Fibroblast of skin of back (primary cell): ENCODE results near the gene CHTOP.

ENCODE experiments used
- DNase-seq: peaks from one replicate; pipeline ENCODE4 v3.0.0-alpha.2; 2013

Gene CHTOP

DNA sequence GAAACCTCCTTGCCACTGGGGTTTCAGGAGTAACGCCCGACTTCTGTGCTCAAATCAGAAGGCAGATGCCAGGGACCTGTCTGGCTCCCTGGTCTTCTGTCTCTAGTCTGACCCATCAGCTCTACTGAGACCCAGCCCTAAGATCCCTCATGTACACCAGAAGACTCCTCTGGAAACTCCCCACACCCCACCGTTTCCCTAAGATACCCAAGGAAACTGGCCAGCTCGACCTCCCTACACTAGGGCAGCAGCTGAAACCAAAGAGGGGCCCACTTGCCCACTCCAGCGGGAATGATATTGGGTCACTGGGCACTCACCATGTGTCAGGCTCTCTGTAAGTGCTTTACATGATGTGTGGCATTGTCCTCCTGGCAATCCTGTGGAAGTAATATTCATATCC, 20.5 kb upstream of the CHTOP start:
- no peak for DNase-seq

DNA sequence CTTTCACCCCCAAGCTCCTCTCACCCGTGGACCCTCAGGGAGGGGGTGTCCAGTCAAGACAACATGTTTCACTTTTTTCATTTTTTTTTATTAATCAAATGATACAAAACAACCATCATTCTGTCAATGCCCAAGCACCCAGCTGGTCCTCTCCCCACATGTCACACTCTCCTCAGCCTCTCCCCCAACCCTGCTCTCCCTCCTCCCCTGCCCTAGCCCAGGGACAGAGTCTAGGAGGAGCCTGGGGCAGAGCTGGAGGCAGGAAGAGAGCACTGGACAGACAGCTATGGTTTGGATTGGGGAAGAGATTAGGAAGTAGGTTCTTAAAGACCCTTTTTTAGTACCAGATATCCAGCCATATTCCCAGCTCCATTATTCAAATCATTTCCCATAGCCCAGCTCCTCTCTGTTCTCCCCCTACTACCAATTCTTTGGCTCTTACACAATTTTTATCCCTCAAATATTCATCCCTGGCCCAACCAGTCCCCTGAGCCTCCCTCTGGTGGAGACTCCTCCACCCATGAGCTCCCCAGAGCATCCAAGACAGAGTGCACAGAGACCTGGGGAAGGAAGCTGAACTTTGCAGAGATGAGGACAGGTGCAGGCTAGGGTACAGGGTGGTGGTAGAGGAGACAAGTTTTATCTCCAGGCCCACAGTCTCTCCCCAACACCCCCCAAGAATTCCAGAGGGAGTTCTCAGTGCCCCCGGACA, 19.5 kb upstream of the CHTOP start:
- DNase-seq = no peak

DNA sequence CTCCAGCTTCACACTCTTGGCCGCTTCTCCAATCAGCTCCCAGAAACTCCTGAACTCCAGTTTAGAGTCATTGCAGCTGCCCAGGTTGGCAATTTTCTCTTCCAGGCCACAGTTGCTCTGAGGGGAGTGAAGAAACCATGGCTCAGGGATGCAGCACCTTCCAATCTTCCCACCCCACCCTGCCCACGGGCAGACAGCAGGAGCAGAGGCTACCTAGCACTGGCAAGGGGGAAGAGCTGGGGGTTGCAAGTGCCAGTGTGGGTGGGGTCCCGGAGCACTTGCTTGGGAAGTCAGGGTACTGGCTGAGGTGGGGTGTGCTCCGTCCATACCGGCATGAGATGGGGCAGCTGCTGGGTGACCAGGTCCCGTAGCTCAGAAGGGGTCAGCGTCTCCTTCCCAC, 19.0 kb upstream of the CHTOP start:
- no peak for DNase-seq

DNA sequence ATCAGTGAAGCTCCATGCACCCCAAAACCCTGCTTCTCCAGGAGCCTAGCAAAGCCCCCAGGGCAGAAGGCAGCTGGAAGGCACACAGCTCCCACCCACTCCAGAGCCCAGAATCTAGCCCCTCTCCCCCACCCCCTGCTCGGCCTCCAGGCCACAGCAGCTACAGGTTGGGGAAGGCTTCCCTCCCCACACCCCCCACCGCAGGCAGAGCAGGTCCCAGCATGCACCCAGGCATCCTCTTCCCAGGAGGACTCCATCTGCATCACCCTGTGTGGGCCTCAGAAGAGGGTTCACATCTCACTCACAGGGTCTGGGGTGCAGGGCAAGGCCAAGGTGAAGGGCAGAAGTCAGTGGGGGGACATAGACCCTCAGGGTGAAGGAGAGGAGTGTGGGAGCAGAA, 18.5 kb upstream of the CHTOP start:
- DNase-seq = no peak

DNA sequence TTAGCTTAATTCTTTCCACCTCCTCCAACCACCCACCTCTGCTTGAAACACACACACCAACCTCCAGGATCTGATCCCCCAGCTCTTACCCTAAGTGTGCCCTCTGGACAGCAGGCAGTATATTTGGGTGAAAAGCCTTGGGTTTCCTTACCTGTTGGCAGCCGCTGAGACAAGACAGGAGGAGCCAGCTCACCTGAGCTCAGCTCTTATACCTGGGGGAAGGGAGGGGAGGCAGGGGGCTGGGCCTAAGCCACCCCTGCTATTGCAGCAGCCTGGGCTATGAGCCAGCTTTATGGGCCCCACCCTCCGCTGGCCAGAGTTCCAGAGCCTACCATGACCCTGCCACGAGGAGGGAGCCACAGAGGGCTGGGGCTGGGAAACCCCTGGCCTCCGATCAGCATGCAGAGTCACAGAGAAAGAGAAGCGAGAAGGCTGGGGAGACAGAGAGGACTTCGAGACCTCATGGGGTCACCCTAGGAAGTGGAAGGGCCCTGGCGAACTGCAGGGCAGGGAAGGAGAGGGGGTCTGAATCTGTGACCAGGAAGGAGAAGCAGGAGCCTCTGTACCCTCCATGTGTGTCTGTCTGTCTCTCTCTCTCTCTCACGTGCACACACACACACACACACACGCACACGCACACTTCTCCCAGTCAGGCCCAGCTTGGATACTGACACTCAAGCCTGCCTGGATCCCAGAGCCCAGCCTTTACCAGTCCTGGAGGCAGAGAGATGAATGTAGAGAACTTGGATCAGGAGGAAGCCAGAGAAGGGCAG, 17.5 kb upstream of the CHTOP start, which contains the start of gene S100A14:
Gene S100A14 (minus strand): TSS at position 182 of the 773 bp plus-strand sequence. CDS start 467 bp downstream, outside the sequence.
- no peak for DNase-seq

DNA sequence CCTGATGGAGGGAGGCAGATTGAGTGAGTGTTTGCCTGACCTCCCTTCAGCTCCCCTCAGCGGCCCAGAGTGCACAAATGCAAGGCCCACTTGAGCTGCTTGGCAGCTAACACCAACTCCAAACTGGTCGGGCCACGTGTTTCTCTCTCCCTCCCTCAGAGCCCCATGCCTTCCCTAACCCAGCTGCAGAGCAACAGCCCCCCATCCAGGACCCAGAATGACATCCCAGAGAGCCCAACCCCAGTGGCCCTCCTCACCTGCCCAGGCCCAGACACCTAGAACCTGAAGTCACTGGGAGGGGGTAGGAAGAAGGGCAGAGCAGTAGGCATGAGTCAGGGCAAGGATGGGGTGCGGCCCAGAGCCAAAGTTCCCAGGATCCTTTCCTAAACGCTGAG, 17.0 kb upstream of the CHTOP start:
- no peak for DNase-seq

DNA sequence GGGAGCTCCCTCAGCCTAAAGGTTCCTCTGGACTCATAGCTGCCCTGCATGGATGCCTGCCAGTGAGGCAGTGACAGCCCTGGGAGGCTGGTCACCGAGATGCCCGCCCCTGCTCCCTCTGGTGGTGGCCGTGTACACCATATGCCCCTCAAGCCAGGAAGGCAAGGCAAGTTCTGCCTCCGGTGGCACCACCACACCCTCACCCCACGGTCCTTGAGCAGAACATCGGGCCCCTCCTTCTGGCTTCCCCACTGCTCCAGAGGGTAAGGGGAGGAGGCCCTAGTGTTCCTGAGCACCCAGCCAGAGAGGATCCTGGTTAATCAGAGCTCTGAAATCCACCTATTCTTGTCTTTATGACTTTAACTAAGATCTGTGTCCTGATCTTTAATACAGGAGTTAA, 16.2 kb upstream of the CHTOP start:
- DNase-seq = peak; percentile 73

DNA sequence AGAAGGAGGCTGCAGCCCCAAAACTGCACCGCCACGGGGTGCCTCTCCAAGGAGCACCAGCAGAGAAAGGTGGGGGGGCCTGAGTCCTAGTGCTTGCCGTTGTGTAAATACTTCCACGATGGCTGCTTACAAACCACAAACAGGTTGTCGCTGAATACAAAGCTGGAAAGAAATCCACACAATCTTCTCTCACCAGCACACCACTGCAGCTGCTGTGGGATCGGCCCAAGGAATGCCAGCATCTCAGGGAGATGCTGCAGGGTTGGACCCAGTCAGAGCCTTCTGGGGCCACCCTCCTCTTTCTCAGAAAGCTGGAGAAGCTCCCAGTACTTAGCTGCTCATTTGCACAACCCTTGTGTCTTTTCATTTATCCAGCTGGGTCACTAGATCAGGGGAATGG, 14.7 kb upstream of the CHTOP start:
- no peak for DNase-seq

DNA sequence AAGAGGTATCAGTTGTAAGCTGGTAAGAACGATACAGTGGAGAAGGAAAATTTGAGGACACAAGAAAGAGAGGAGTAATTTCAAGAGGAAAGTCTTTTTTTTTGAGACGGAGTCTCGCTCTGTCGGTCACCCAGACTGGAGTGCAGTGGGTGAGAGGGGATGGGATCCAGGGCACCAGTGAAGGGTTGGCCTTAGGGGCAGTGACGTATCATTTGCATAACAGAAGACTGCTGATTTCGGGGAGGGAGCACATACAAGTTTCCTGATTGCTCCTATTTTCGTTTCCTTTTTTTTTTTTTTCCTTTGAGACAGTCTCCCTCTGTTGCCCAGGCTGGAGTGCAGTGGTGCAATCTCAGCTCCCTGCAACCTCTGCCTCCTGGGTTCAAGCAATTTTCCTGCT, 10.8 kb upstream of the CHTOP start:
- DNase-seq = no peak

DNA sequence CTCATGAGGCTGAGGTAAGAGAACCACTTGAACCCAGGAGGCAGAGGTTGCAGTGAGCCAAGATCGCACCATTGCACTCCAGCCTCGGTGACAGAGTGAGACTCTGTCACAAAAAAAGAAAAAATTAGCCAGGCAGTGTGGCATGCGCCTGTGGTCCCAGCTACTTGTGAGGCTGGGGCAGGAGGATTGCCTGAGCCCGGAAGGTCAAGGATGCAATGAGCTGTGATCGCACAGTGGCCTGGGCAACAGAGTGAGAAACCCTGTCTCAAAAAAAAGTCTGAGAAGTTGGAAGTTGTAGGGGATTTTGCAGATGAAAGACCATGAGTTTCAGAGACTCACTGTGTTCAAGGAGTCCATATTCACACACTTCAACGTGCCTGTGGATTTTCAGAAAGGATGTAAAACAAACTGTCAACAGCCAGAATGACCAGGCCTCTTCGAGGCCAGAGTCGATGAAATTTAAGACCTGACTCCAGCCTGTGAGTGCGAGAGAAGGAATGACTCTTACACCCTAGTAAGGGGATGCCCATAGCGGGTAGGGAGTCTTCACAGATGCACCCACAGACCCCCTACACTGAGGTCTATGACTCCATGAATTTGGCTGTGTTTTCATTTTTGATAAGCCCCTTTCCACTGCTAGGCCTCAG, 8.8 kb upstream of the CHTOP start:
- no peak for DNase-seq

DNA sequence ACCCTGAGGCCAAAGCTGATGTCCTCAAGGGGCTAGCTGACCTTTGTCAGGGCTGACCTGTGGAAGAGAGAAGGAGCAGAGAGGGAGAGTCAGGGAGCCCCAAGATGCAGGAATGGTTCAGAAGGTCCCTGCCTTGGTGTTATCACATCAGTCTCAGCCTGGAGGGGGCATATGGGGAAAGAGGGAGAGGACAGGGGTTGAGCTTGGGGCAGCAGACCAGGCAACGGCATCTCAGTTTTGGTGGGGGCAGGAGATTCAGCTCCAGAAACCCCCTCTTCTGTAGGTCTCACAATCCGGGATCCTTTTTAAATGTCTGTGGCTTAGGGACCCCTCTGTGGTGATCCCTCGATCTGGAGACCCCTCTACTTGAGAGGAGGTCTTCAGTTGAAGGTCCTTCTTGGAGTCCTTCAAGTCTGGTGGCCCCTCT, 7.4 kb upstream of the CHTOP start:
- no peak for DNase-seq

DNA sequence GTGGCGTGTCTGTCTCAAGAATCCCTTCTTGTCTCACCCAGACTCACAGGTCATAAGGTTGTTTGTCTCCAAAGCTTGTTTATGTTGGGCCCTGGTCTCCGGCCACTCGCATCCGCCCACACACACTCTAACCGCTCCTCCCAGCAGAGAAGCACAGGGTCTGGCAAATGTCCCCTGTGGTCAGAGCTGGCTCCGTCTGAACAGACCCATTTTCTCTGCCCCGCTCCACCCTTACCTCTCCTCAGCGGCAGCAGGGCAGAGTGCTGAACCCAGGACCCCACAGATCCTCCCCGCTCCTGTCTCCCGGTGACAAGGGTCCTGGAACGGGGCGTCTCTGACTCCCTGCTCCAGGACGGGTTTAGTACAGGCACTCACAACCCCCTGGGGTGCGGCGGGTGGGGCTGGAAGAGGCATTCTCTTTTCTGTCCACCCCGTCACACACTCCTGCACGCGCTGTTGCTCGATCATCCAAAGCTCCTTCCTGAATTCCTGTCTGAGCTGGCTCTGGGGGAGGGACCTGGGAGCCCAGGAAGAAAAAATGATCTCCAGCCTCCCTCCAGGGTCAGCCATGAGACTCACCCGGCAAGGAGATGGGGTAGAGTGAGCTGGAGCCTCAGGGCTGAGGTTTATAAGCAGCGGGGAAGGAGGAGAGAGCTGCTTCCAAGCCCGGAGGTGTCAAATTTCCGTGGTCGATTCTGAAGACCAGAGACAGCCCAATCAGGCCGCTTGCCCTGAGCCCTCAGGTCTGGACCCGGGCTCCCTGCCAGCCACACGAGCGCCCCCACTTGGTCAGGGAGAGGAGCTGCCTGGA, 6.8 kb upstream of the CHTOP start, which contains the start of gene S100A13:
Gene S100A13 (minus strand): TSS at position 602 of the 811 bp plus-strand sequence. CDS start 1,033 bp downstream, outside the sequence.
- peak; percentile 95 for DNase-seq

DNA sequence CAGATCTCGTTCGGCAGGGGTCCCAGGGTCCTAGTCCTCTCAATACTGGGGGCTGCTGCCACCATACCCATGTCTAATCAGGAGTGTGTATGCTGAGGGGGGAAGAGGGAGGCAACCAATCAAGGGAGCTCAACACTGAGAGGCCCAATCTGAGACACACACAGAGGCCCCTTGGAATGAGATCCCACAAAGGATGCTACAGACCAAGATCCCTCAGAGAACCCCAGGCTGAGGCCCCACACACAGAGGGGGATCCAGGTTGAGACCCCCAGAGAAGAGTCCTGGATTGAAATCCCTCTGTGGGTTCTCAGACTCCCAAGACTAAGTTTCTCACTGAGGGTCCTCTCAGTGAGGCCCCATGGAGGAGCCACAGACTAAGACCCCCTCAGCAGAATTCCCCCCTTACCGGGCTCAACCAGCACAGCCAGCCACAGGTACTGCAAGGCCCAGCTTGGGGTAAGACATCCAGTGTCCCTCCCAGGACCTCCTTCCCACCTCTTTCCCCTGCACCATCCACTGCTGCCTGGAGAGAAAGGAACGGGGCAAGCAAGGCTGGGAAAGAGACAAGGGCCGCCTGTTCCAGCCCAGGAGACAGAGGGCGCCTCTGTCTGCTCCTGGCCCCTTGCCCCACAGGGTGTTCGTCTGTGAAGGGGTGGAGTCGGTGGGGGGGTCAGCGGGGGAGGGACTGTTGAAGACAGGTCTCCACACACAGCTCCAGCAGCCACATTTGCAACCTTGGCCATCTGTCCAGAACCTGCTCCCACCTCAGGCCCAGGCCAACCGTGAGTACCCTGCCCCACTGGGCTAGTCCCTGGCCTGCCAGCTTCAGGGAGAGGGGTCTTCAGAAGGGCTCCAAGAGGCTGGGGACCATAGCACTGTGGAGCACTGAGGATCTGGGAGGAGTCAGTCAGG, 5.9 kb upstream of the CHTOP start, which contains the start of gene S100A1:
Gene S100A1 (plus strand): TSS at position 720 of the 912 bp plus-strand sequence. CDS start 2,088 bp downstream, outside the sequence.
- no peak for DNase-seq

DNA sequence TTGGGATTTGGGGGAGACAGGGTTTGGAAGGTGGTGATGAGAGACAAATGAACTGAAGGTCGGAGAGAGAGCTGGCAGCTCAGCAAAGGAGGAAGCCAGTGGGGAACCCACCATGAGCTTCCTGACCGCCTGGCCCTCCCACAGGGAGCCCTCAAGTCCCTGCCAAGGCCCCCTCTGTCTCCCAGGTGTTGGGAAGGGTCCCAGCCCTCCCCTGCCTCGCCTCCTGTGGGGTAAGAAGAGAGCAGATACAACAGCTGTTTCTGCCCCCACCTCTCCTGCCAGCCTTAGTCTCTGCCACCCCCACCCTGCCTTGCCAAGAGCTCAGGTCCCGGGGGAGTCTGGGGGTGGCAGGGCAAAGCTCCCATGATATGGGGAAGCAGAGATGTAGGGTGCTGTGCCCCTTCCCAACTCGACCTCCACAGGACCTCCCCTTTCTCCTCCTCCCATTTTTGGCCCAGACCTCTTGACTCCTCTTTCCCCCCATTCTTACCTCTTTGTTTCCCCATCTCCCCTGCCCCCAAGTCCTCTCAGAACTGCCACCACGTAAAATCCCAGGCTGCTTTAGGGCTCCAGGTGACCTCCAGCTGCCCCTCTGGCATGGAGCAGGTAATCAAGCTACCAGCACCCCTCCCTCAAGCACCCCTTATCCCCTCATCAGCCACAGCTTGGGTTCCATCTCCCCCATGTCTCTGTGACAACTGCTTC, 5.1 kb upstream of the CHTOP start:
- no peak for DNase-seq

DNA sequence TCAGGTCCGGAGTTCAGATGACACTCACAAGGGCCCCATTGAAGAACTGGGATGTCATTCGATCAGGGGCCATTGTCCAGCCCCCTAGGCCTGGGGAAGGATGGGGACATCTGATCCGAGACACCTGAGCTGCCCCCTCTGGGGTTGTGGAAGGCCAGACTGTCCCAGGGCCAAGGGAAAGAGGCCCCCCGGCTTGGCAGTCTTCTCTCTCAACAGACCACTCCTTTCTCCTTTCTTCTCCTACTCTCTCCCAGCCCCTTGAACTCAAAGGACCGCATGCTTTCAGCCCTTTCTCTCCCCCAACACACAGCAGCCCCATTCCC, 4.6 kb upstream of the CHTOP start:
- DNase-seq = no peak

DNA sequence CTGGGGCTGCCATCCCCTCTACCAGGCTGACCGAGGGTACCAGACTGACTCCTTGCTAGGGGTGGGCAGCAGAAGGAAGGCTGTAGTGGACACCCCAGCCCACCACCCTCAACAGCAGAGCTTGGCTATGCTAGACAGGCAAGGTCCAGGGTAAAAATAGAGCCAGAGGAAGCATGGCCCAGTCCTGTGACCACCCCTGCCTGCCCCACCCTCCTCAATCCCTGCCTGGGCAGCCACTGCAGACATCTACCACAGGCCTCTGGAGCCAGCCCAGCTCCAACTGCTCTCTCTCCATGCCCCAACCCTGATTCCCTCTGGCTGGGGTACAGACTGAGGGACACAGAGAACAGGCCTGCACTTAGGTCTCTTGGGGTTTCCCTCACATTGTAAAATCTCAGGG, 3.9 kb upstream of the CHTOP start:
- no peak for DNase-seq

DNA sequence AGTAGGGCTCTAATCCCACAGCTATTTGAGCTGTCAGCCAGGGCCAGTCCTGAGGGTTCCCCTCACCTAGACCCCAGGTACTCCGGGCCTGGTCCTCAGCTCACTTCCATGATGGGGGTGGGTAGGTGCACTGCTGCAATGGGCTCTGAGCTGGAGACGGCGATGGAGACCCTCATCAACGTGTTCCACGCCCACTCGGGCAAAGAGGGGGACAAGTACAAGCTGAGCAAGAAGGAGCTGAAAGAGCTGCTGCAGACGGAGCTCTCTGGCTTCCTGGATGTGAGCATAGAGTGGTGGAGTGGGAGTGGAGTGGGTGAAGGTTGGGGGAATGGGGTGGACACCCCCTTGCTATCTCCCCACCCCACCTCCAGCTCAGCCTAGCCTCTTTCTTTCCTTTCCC, 3.5 kb upstream of the CHTOP start:
- no peak for DNase-seq

DNA sequence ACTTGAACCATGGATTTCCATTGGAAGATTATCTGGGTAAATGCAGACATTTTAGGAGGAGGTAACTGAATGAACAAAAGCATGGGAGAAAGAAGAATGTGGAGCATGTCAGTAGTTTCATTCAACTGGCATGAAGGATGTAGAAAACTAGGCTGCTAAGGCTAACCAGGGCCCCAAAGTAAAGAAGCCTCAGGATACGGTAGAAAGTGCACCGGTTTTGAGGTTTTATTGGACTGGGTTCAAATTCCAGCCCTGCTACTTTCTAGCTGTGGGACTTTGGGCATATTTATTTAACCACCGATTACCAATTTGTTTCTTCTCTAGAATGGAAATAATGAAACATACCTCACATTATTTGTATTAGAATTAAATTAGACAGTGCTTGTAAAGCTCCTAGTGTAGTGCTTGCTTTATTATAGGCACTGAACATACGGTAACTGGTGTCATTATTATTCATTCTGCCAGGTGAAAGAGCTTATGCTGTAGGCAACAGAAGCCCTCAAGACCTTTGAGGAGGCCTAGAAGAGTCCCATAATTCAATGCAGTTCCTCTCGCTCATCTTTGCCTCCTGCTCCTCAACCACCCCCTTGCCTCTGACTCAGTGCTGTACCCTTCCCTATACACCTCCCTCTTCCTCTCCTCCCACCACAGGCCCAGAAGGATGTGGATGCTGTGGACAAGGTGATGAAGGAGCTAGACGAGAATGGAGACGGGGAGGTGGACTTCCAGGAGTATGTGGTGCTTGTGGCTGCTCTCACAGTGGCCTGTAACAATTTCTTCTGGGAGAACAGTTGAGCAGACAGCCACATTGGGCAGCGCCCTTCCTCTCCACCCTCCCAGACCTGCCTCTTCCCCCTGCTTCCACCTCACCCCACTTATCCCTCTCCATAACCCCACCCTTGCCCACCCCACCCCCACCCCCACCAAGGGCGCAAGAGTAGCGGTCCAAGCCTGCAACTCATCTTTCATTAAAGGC, 2.5 kb upstream of the CHTOP start:
- DNase-seq = peak; percentile 33

DNA sequence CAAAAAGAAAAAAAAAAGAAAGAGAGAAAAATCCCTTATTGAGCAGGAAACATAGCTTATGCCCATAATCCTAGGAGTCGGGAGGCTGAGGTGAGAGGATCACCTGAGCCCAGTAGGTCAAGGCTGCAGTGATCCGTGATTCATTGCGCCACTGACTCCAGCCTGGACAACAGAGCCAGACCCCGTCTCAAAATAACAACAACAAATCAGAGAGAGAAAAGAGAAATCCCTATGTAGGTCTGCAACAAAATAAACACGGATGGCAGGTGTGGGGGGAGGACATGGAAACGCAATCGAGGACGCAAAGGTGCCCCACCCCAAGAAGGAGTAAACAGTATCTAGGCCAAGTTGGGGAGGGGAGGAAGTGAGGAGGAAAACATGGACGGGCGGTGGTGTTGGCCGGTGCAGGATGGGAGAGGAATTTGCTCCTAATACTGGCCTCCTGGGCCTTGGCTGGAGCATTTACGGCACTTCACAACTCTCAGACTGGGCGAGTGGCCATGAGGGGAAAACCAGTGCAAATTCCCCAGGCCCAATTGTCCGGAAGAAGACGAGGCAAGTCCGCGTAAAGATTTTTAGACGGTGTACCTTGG, 609 bp upstream of the CHTOP start:
- no peak for DNase-seq
